Nephron (organoid): Measurements from ENCODE around the gene TCN2.
A peak's percentile ranks its signal among the peaks of the same experiment; 100 is the strongest.

ENCODE experiments used
- H3K27ac Mint-ChIP-seq, 3 experiments: 2 replicates each; pipeline ENCODE4 v1.8.0; 2020; ENCODE audit warnings: mixed read lengths in 3 of 3, mild to moderate bottlenecking in 2 of 3, moderate library complexity in 1 of 3
- H3K27me3 Mint-ChIP-seq: 2 replicates; pipeline ENCODE4 v1.8.0; 2021; ENCODE audit warnings: low read depth, mild to moderate bottlenecking, moderate library complexity, mixed read lengths
- H3K36me3 Mint-ChIP-seq: 2 replicates; pipeline ENCODE4 v1.8.0; 2020; ENCODE audit warnings: low read depth, mixed read lengths
- H3K4me1 Mint-ChIP-seq: 2 replicates; pipeline ENCODE4 v1.8.0; 2020; ENCODE audit warnings: mixed read lengths
- H3K4me3 Mint-ChIP-seq, 3 experiments: 2 replicates each; pipeline ENCODE4 v1.8.0; 2020; ENCODE audit warnings: mild to moderate bottlenecking in 3 of 3, mixed read lengths in 3 of 3, moderate library complexity in 2 of 3
- H3K9me3 Mint-ChIP-seq: 2 replicates; pipeline ENCODE4 v1.8.0; 2020; ENCODE audit warnings: mixed read lengths
- CTCF ChIP-seq, 3 experiments: fragments of 200-600 bp; sonication (generic); IDR thresholded peaks; one replicate each; pipeline ENCODE4 v1.5.0; 2021; ENCODE audit warnings: antibody characterized with exemption in 3 of 3; ENCODE audit not compliant: unreplicated experiment in 3 of 3

The TCN2 gene

GRCh38 chr22:30637701-30638114 is 30.7 kb downstream of the TCN2 start:
- no peak for TF ChIP-seq CTCF (IDR thresholded peaks at IDR 0.05; ENCODE audit: unreplicated experiment in 3 of 3)
- Mint-ChIP-seq H3K4me3 (peak overlapping the region; percentile 50 to 71 (median 65)), H3K36me3 (peaks cover 4% of the 10 kb centered on the region), H3K27me3 (no peaks in the 10 kb centered on the region), H3K4me1 (peaks cover 15% of the 10 kb centered on the region), H3K27ac (no peak overlapping the region), H3K9me3 (no peaks in the 10 kb centered on the region)

- Mint-ChIP-seq H3K36me3 (peaks cover 4% of the 10 kb centered on the region), H3K27me3 (peaks cover 9% of the 10 kb centered on the region), H3K9me3 (no peaks in the 10 kb centered on the region), H3K4me3 (no peak overlapping the region), H3K4me1 (peaks cover 17% of the 10 kb centered on the region), H3K27ac (no peak overlapping the region)
- TF ChIP-seq CTCF (IDR thresholded peaks at IDR 0.05; ENCODE audit: unreplicated experiment in 3 of 3): no peak
These were observed 33.4 kb downstream of the TCN2 start for GRCh38 chr22:30640361-30640760.

- peaks cover 9% of the 10 kb centered on the region for H3K27me3 Mint-ChIP-seq
These were observed 34.0 kb downstream of the TCN2 start for GRCh38 chr22:30640839-30641430.

GRCh38 chr22:30643055-30643875 is 36.3 kb downstream of the TCN2 start:
- no peaks in the 10 kb centered on the region for H3K9me3 Mint-ChIP-seq
- no peak overlapping the region for H3K4me3 Mint-ChIP-seq
- TF ChIP-seq CTCF (IDR thresholded peaks at IDR 0.05; ENCODE audit: unreplicated experiment in 3 of 3): no peak
- peaks cover 7% of the 10 kb centered on the region for H3K4me1 Mint-ChIP-seq
- H3K36me3 Mint-ChIP-seq: peaks cover 4% of the 10 kb centered on the region
- H3K27me3 Mint-ChIP-seq: peaks cover 9% of the 10 kb centered on the region
- no peak overlapping the region for H3K27ac Mint-ChIP-seq

More at GRCh38 chr22:30640839-30641430, 34.0 kb downstream of the TCN2 start:
- peaks cover 4% of the 10 kb centered on the region for H3K36me3 Mint-ChIP-seq
- no peaks in the 10 kb centered on the region for H3K9me3 Mint-ChIP-seq
- H3K4me3 Mint-ChIP-seq: no peak overlapping the region
- peaks cover 15% of the 10 kb centered on the region for H3K4me1 Mint-ChIP-seq
- no peak overlapping the region for H3K27ac Mint-ChIP-seq
- TF ChIP-seq CTCF (IDR thresholded peaks at IDR 0.05; ENCODE audit: unreplicated experiment in 3 of 3): no peak

GRCh38 chr22:30646518-30647160 is 39.7 kb downstream of the TCN2 start:
- H3K4me1 Mint-ChIP-seq: peaks cover 7% of the 10 kb centered on the region
- no peaks in the 10 kb centered on the region for H3K9me3 Mint-ChIP-seq
- H3K4me3 Mint-ChIP-seq: no peak overlapping the region
- H3K27ac Mint-ChIP-seq: no peak overlapping the region
- peaks cover 9% of the 10 kb centered on the region for H3K27me3 Mint-ChIP-seq
- H3K36me3 Mint-ChIP-seq: no peaks in the 10 kb centered on the region
- TF ChIP-seq CTCF (IDR thresholded peaks at IDR 0.05; ENCODE audit: unreplicated experiment in 3 of 3): no peak
